ENCODE measurements around the gene RFPL3. TPM values are rescaled to one million over a fixed set of nuclear protein-coding genes. Genes with fewer than 3 reads are reported as not detected.

The RFPL3 gene
- polyA plus RNA-seq, 1 donor from 2014 or later, result not detected

Small RNA genes within 50 kb of the gene (small RNA-seq; reads per million reads assigned to genes)
- 0 reads per million in 3 experiments for gene AL021937.2
- 0 reads per million in 3 experiments for gene IGLVIVOR22-2
- 0 reads per million in 3 experiments for gene RF02171
- gene RF02172, result 0 reads per million in 3 experiments

Other genes with a start within 250 kb of the RFPL3 start
- gene C22orf42, start 198.6 kb upstream of the RFPL3 start, polyA plus RNA-seq, result 51.0 and 64.0 TPM in 2 replicates
- gene RFPL2, start 152.8 kb upstream of the RFPL3 start, polyA plus RNA-seq, result 9.7 and 11.7 TPM in 2 replicates
- not detected in 2 replicates for gene SLC5A4, start 102.5 kb upstream of the RFPL3 start, polyA plus RNA-seq
- 112 and 121 TPM in 2 replicates for gene RTCB, start 54.4 kb downstream of the RFPL3 start, polyA plus RNA-seq
- gene BPIFC, start 106.6 kb downstream of the RFPL3 start, polyA plus RNA-seq, result not detected in 2 replicates
- 50.7 and 51.2 TPM in 2 replicates for gene FBXO7, start 116.9 kb downstream of the RFPL3 start, polyA plus RNA-seq